NCI-H1105 (cell line): ENCODE results near the gene ZNF774.
"Not testable (repeated sequence)": the region's sequence is repeated elsewhere in the genome, so short reads cannot be mapped to it uniquely, and the experiment has no call there.

Experiments used
- DNase-seq: peaks from one replicate; lab custom pipeline; 2025; lab: John Stamatoyannopoulos, UW

Gene ZNF774

DNA sequence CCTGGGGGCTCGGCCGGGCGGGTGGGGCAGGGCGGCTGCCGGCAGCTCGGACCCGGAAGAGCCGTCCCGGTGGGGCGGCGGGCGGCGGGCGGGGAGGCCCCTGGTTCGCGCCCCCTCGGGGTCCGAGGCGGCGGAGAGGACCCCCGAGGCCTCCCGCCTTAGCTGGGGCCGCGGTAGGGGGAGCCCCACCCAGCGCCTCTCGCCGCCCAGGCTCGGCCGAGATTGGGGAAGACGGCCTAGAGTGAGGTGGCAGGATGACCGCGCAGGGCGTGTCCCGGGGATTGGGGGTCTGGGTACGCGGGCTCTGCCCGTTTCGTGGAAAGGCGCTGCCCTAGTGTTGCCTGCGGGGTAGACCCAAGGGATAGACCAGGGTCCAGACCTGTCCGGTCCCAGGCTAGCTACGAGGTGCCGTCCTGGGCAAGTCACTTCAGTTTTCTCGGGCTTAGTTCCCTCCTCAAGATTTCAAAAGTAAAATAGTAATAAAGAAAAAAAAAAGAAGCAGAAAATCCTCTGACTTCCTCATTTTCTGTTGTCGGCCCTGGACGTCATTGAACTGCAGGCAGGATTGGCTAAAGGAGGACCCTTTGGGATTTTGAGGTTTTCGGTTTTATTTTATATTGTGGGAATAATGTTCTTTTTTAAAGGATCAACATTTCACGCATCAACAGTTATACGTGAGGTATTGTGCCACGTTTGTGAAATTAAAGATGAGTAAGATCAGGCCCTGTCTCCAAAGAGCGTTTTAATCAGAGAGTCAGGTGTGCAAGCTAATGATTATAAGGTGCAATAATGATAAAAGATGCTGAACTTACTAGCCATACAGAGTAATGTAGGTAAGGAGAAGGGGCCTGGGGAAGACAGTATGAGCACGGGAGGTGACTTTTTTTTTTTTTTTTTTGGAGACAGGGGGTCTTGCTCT lies 36.6 kb downstream of the ZNF774 start:
- DNase-seq, result peak; percentile 3

DNA sequence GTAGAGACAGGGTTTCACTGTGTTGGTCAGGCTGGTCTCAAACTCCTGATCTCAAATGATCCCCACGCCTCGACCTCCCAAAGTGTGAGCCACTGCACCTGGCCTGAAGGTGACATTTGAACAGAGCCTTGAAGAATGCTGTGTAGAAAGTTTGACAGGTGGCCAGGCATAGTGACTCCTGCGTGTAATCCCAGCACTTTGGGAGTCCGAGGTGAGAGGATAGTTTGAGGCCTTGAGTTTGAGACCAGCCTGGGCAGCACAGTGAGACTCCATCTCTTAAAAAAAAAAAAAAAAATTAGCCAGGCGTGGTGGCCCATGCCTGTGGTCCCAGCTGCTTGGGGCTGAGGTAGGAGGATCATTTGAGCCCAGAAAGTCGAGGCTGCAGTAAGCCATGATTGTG lies 37.4 kb downstream of the ZNF774 start:
- no peak for DNase-seq

DNA sequence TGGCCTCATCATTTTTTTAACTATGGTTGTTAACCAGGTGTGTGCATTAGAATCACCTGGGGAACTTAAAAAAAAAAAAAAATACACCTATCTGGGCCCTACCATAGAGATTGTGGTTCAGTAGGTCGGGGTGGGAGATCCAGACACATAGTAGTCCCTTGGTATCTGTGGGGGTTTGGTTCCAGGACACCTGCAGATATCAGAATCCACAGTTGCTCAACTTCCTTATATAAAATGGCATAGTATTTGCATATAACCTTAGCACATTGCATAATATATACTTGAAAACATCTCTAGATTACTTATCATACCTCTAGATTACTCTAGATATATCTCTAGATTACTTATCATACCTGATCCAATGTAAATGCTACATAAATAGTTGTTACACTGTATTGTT lies 41.0 kb downstream of the ZNF774 start:
- no peak for DNase-seq

DNA sequence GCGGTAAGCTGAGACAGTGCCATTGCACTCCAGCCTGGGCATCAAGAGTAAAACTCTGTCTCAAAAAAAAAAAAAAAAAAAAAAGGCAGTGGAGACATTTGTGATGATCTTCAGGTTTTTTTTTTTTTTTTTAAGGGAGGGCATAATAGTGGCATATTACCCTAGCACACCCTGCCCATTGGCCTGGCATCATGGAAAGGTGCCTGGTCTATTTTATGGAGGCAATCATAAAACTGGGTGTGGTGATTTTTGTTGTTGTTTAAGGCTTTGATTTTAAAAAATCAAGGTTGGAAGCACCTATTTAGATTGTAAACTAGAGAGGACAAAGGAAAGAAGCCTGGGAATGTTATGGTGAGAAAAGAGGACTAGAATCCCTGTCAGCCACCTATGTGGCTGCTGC lies 42.0 kb downstream of the ZNF774 start:
- DNase-seq, result no peak

DNA sequence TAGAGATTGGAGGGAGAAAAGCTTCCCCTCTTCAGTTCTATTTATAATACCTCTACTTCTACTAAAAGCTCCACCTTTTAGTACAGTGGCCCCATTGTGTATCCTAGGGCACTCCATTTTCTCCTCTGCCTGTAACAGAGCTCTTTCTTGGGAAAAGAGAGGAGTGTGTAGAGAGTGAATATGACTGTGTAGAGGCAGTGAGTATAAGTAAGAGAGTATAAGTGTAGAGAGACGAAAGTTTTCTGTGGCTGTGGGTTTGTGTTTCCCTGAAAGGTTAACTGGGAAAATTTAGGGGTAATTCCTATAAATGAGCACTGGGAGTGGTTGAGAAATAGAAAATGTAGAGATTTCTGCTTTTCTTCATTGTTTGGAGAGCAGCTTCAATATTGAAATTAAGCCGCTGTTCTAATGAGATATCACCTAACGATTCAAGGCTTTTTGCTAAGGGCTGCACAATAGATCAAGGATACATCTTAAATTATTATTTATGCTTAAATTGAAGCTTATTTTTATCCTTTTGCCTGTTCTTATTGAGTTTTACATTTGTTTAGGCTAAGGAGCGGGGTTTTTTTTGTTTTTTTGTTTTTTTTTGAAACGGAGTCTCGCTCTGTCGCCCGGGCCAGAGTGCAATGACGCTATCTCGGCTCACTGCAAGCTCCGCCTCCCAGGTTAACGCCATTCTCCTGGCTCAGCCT lies 42.8 kb downstream of the ZNF774 start:
- no peak for DNase-seq

DNA sequence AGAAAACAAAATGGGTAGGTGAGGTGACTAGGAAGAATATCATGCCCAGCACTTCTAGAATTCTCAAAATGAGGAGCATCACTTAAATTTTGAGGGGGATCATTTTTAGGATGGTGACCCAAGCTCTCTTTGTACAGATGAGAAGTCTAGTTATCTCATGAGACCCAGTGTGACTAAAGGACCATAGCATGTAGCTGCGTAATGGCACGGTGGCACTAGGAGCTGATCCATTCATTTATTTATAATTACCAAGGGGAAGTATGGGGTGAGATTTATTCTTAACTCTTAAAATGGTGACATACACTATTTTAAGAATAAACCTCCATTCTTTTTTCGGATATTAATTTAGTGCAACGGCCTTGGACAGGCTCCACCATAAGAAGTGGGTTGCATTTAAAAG lies 44.2 kb downstream of the ZNF774 start:
- DNase-seq, result no peak

DNA sequence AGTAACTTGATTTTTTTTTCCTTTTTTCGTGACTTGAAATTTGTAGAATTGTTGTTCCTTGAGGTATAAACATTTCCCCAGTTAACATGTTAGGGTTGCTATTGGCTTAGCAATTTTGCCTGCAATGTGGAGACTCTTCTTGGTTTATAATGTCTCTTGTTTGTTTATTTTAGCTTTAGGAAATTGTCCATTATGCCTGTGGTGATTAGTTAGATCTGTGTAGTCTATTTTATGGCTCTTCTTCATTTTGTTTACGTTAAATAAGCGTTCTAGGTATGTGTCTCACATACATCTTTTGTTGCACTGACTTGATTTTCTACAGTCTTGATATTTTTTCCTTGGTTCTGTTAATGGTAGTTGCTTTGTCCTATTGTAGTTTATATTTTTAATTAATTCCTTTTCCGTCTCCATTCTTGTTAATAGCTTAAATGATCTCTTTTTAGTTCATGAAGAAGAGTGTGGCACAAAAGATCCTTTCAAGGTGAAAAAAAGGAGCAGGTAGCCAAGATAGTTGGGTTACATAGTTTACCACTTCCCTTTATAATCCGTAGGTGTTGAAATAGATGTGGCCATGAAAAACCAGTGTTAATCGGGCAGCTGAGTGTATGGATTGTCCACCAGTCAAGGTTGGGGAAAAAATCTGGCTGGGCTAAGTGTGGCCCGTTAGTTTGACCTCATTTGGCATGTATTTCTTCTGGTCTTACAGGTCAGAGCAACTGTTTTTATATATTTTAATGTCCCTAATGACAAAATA lies 48.1 kb downstream of the ZNF774 start:
- no peak for DNase-seq

DNA sequence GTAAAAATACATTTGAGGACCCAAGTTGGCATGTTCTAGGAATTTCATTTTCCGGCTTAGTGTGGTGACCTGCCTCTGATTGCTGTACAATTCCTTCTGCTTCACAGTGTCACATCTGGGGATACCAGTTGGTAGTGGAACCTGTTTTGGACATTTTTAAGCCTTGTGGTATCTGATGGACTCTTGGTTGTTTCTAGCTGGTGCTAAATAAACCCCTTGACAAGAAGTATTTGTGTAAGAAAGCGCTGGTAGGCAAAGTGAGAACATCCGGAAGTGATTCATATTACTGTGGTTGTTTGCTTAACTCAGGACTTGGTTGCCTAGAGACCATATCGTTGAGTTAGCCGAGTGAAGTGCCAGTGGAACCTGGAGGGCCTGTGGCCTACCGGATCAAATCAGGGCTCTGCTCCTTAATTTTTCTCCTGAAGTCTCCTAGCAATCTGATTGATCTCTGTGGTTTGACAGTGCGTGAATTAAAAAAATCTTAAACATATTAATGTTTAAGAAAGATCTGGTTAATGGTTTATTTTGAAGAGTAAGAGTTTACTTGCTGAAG lies 48.8 kb downstream of the ZNF774 start:
- peak; percentile 47 for DNase-seq

DNA sequence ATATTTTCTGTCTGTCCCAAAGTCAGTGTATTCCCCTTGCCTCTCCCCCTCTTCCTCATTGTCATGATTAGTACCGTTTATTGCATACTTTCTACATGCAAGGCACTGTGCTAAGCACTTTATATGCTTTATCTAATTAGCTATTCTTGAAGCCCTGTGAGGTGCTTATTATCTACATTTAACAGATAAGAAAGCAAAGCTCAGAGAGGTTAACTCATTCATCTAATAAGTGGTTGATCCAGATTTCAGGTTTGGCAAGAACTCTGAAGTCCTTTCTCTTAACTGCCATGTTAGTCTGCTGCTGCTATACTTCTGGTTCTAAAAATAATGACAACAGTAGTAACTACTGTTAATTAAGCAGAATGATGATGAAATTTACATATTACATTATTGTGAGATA lies 49.4 kb downstream of the ZNF774 start:
- no peak for DNase-seq

DNA sequence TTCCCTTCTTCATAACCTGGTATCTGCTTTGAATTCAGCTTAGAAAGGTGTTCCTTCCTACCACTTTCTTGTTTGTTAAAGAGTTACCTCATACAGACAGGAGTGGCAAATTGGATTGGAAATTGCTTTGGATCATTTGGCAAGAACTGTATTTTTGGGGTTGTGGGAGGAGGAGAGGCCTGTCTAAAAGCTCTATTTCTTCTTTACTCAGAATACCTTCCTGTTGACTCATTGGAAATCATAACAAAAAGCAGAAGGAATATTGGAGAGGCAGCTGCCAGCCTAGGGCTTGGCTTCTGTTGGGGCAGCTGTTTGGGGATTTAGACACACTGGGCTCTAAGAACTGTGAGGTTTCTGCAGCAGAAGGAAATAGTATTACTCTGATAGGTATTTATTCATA lies 50.1 kb downstream of the ZNF774 start:
- no peak for DNase-seq

DNA sequence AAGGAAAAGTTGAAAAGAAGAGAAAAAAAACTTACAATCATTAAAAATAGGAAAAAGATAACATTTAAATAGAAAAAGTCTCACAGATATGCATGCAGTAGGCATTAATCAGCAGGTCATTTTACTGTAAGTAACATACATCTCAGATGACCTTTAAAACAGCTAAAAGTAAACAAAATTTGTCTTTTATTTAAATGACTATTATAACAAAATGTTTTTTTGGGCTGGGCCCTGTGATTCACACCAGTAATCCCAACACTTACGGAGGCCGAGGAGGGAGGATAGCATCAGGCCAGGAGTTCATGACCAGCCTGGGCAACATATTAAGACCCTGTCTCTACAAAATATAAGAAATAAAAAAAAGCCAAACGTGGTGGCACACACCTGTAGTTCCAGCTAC lies 50.7 kb downstream of the ZNF774 start:
- DNase-seq, result no peak

DNA sequence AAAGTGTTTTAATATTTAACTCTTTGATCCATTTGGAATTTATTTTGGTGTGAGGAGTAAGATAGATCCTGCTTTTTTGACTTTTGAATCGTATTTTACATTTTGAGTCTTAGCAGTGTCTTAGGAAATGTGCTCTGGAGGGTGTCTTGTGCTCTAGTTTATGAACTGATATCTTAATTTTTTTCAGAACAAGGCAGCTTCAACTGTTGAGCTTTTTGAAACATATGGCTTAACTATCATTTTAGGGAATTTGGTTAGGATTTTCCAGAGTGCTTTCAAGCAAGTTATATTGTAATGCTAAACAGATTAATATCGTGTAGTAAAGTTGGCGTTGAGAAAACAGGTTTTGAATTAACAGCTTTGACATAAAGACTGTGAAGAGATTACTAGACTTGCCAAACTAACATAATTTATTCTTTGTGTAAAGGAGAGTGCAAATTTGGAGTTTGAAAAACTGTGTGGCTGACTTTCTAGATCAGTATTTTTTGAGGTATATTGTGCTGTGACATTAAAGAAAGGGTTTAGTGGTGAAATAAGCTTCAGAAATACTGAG lies 53.0 kb downstream of the ZNF774 start:
- DNase-seq, result no peak

DNA sequence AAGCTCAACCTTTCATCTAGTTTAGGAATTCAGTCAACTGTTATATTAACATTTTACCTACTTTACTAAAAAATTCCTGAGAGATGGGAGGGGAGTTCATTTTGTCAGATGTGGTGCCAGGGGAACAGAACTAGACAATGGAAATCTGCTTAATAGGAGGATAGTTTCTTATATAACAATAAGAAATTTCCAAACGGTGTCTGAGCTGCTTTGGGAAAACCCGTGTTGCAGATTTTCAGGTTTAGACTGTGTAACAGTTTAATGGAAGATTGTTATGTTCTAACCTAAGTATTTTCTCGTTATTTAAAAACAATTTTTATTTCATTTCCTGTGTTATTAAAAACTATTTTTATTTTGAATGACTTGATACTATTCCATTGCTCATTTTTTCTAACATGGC lies 55.3 kb downstream of the ZNF774 start:
- DNase-seq, result no peak

DNA sequence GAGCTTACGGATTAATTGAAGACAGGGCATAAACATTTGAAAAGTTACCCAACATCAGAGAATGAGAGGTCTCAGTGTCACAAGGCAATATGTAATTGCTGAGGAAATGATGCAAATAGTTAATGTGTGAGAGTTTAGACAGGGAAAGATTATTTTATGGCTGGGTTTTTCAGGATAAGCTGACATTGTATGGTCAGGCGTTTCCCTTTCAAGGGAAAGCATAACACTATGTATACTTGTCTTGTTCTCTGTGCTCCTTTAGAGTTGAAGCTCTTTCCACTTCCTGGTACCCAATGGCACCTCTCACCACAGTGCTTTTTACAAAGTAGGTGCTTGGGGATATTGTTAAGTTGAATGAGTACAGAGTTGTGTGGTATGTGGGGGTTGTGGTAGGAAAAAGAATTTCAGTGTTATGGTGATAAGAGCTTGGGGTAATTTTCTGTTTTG lies 55.8 kb downstream of the ZNF774 start:
- DNase-seq, result no peak

DNA sequence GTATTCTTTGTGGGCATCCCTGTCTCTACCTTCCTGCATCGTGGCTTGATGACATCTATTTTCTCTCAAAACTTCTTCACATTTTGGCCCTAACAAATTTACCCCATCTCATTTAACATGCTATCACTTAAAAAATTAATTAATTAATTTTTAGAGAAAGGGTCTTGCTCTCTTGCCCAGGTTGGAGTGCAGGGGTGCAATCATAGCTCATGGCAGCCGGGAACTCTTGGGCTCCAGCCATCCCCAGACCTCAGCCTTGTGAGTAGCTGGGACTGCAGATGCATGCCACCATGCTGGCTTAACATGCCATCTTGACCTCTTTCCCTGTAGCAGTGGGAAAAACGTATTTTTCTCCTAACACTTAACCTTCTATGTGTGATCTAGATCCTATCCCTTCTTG lies 56.6 kb downstream of the ZNF774 start:
- DNase-seq, result no peak

DNA sequence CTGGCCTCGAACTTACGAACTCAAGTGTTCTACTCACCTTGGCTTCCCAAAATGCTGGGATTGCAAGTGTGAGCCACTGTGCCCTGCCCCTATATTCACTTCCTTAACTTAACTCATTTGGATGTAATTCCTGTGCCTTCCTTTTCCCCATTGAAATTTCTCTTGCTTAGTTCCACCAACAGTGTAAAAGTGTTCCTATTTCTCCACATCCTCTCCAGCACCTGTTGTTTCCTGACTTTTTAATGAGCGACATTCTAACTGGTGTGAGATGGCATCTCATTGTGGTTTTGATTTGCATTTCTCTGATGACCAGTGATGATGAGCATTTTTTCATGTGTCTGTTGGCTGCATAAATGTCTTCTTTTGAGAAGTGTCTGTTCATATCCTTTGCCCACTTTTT lies 57.5 kb downstream of the ZNF774 start:
- not testable (repeated sequence) for DNase-seq

DNA sequence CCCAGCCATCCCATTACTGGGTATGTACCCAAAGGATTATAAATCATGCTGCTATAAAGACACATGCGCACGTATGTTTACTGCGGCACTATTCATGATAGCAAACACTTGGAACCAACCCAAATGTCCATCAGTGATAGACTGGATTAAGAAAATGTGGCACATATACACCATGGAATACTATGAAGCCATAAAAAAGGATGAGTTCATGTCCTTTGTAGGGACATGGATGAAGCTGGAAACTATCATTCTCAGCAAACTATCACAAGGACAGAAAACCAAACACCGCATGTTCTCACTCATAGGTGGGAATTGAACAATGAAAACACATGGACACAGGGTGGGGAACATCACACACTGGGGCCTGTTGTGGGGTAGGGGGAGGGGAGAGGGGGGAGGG lies 58.2 kb downstream of the ZNF774 start:
- not testable (repeated sequence) for DNase-seq

DNA sequence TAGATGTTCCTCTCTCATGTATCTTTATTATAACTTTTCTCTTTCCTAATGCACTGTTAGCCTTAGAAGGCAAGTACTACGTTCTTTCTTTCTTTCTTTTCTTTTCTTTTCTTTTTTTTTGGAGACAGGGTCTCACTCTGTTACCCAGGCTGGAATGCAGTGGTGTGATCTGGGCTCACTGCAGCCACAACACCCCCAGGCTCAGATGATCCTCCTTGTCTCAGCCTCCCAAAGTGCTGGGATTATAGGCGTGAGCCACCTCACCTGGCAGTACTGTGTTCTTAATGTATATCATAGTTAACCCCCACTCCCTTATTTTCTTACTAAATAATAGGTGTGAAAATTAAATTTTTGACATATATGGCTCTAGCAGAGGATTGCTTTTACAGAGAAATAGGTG lies 59.1 kb downstream of the ZNF774 start:
- DNase-seq, result no peak
